C4-2B (cell line): Measurements from ENCODE around the gene RBMS3.

ENCODE experiments used
- CTCF ChIP-seq: fragments of 450-650 bp; conservative IDR thresholded peaks from 2 replicates; pipeline ENCODE4 v1.5.1; 2017; ENCODE audit warnings: mild to moderate bottlenecking
- ZFX ChIP-seq: fragments of 450-650 bp; IDR thresholded peaks from 2 replicates; pipeline ENCODE4 v1.6.1; 2017

- TF ChIP-seq CTCF (no peak), ZFX (no peak)
Measured at GRCh38 chr3:29520764-29521163, 239.9 kb downstream of the RBMS3 start.
